SKM-1 (cell line): ENCODE data around the gene EMILIN2.

Experiments
- DNase-seq: peaks from one replicate; lab custom pipeline; 2025; ENCODE audit not compliant: unreplicated experiment; lab: John Stamatoyannopoulos, UW

EMILIN2 gene

GRCh38 chr18:2872095-2872494 is 25.3 kb downstream of the EMILIN2 start:
- no peak for DNase-seq

GRCh38 chr18:2874765-2875164 is 28.0 kb downstream of the EMILIN2 start:
- DNase-seq, result no peak

GRCh38 chr18:2878656-2879330 is 32.0 kb downstream of the EMILIN2 start:
- DNase-seq, result no peak

DNA sequence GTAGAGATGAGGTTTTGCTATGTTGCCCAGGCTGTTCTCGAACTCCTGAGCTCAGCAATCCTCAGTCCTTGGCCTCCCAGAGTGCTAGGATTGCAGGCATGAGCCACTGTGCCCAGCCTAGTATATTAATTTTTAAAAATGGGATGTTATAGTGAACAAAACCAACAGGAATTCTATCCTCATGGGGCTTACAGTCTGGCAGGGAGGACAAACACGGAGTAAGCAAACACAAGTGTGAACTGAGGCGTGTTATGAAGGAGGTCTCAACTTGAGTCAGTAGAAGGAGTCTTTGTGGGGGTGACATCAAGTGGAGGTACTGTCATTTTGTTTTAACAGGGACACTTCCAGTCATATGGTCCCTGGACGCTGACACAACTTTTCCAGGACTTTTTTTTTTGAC is 33.1 kb downstream of the EMILIN2 start:
- DNase-seq, result no peak

DNA sequence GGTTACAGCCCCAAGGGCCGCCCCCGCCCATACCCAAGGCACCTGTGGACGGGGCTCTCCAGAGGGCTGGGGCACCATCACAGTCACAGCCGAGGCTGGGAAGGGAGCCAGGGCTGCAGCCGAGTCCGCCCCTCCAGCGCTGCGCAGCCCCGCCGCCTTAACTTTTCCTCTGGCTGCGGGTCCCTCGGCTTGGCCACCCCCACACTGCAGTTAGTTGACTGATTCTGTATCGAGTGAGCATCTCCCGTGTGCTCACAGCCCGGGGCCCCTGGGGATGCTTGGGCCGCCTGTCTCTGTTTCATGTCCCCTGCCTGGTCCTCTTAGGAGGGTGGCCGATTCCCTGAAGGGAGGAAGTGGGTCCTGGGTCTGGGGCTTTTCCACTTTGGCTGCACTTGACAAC is 33.7 kb downstream of the EMILIN2 start:
- no peak for DNase-seq

DNA sequence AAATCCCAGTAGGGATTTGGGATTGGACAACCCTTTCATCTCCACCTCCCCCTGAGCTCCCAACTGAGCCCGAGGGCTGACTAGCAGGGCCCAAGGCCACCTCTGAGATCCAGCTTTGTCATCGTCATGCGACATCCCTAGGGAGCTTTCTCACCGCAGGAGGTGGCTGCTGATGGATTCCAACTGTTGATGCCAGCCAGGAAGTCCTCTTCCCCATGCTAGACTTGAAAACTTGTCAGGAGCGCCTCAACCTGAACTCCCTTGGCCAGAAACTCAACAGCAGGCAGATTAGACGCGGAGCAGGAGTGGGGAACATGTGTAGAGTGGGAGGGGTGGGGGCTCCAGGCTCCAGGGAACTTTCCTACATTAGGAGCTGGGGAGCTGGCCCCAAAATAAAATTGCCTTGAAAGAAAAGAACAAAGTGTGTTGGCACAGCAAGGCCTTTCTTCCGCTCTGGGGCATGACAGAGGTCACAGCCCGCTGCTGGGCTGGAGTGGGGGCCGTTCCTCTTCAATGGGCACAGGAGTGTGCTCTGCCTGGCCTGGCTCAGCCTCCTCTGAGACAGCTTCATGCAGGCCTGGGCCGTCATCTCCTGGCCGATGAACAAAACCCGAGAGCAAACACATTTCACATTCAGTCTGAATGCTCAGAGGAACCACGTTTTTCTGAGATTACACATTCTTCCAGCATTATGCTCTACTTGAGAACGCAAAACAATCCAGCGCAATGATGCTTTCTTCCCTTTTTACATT is 34.5 kb downstream of the EMILIN2 start:
- DNase-seq, result no peak

- no peak for DNase-seq
These were observed 35.0 kb downstream of the EMILIN2 start for GRCh38 chr18:2881840-2882195.

GRCh38 chr18:2882201-2882600 is 35.4 kb downstream of the EMILIN2 start:
- no peak for DNase-seq

DNA sequence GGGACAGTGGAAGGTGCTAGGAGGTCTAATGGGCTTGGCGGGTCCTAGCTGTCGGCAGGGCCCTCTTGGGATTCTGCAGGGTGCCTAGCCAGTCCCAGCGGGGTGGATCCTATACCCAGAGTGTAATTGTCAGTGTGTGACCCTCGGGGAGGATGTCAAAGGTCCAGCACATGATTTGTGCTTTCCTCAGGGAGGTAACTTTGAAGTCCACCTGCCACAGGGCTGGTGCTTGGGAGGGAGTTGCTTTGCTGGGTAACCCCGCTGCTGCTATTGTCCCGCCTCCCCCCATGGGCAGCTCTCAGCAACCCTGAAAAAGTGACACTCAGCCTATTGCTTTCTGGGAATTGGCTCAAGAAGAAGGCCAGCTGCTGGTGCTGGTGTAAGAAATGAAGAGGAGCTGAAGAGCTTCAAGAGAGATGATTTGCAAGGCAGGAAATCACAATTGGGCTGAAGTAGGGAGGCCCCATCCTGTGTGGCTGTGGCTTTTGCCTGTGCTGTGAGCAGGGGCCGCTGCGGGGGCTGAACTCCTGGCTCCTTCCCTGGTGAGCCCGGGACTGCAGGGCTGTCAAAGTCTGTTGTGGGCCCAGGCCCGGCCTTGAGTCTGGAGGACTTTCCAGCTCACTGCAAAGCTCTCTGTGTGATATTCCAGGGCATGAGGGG is 36.4 kb downstream of the EMILIN2 start:
- DNase-seq, result no peak

DNA sequence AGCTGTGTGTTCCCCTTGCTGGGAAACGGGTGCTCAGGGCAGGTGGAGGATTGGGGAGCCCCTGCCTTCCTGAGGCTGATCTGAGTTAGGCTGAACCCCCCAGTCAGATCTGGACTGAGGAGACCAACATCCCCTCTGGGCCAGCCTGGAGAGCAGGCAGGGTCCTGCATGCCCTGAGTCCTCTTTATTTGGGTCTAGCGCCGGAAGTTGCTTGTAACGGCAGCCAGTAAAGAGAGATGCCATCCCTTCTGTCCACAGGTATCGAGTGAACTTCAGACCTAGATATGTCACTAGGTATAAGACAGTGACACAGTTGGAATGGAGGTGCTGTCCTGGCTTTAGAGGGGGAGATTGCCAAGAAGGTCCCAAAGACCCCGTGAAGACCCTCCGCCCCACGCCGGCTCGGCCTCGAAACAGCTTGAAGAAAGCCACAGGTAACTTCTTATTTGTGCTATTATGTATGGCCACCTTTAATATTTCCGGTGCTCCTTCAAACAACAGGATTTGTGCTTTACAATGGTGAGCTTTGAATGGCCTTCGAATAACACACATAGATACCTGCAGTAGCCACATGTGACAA is 38.0 kb downstream of the EMILIN2 start:
- no peak for DNase-seq

DNA sequence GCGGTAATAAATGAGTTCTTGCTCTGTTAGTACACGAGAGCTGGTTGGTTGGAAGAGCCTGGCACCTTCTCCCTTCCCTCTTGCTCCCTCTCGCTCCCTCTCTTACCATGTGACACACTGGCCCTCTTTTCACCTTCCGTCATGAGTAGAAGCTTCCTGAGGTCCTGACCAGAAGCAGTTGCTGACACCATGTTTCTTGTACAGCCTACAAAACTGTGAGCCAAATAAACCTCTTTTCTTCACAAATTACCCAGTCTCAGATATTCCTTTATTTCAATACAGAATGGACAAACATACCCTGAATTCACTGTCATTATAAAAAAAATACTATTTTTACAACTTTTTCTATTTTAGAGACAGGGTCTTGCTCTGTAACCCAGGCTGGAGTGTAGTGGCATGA is 40.7 kb downstream of the EMILIN2 start:
- no peak for DNase-seq

DNA sequence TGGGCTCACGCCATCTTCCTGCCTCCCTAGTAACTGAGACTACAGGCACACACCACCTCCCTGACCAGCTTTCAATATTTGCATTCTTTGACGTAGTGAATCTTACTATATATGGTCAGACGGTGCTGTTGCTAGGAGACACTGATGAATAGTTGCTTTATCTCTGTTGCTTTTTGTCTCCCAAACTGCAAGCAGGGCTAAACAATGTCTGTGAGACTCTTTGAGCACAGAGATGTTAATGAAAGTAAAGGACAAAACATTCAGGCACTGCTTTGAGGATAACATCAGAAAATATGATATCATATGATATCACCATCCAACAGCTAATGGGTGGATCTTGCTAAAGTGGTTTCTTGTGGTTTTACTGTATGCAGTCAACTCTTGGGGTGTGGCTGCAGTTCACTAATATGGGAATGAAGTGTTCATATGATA is 43.0 kb downstream of the EMILIN2 start:
- no peak for DNase-seq

DNA sequence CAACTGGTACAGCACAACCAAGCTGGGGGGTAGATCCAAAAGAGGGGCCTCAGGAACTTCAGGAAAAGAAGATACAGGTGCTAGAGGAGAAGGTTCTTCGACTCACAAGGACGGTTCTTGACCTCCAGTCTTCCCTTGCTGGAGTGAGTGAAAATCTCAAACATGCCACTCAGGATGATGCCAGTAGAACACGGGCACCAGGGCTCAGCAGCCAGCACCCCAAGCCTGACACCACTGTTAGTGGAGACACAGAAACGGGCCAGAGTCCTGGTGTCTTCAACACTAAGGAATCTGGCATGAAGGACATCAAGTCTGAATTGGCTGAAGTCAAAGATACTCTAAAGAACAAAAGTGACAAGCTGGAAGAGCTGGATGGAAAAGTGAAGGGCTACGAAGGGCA is 43.8 kb downstream of the EMILIN2 start:
- no peak for DNase-seq

- no peak for DNase-seq
These were observed 45.0 kb downstream of the EMILIN2 start for GRCh38 chr18:2891526-2892431.

GRCh38 chr18:2893056-2893455 is 46.2 kb downstream of the EMILIN2 start:
- DNase-seq, result no peak

GRCh38 chr18:2893676-2894075 is 46.9 kb downstream of the EMILIN2 start:
- DNase-seq, result no peak

GRCh38 chr18:2894131-2894840 is 47.5 kb downstream of the EMILIN2 start:
- DNase-seq, result no peak

DNA sequence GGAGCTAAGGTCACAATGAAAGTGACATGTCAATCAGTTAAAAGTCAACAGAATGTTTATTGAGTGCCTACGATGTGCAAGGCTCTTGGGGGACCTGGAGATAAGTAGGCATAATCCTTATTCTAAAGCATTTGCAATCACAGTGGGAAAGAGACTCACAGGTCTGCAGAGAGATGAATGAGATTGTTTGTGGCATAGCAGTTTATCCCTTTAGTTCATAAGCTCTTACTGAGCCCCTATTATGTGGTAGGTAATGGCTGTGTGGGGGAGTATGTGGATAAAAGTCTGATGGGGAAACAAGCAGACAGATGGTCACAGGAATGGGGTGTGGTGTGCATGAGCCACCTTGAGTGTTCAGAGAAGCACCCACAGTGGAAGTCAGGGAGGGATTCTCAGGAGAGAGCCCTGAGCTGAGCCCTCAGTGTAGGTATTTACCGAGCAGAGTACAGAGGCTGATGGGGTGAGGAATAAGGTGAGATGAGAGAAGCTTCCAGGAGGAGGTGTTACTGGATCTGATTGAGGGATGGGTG is 48.1 kb downstream of the EMILIN2 start:
- no peak for DNase-seq

DNA sequence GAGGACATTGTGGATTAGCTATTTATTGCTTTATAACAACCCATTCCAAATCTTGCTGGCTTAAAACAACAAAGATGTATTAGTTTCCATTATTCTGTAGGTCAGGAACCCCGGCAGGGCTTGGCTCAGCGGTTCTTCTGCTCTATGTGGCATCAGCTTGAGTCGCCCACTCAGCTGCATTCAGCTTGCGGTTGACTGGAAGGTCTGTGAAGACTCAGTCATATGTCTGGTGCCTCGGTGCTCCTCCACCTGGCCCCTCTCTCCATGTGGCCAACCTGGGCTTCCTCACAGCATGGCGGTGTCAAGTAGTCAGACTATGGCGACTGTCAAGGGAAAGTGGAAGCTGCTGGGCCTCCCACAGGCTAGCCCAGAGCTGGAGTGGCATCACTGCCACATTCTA is 48.6 kb downstream of the EMILIN2 start:
- DNase-seq, result no peak

- no peak for DNase-seq
These were observed 50.2 kb downstream of the EMILIN2 start for GRCh38 chr18:2896990-2897389.
